HepG2 (cell line): ENCODE data around the gene STAT5A. TPM values are rescaled to one million over a fixed set of nuclear protein-coding genes. Genes with fewer than 3 reads are reported as not detected.

ENCODE experiments used
- AHR ChIP-seq: IDR thresholded peaks from 2 replicates; pipeline ENCODE4 v1.6.1; 2018; ENCODE audit warnings: missing genetic modification reagents, missing compliant biosample characterization
- DRAP1 ChIP-seq: IDR thresholded peaks from 2 replicates; pipeline ENCODE4 v1.6.1; 2016; ENCODE audit warnings: missing genetic modification reagents, missing compliant biosample characterization
- GLMP ChIP-seq: sonication (generic); formaldehyde crosslinking; IDR thresholded peaks from 2 replicates; pipeline ENCODE4 v1.9.0; 2021; ENCODE audit warnings: missing genetic modification reagents, mild to moderate bottlenecking, borderline replicate concordance
- JUN ChIP-seq: sonication (generic); formaldehyde crosslinking; IDR thresholded peaks from 2 replicates; pipeline ENCODE4 v1.4.0; 2020; ENCODE audit warnings: mild to moderate bottlenecking, missing genetic modification reagents
- MXD3 ChIP-seq: IDR thresholded peaks from 2 replicates; pipeline ENCODE4 v1.6.1; 2016; ENCODE audit warnings: mild to moderate bottlenecking, missing biosample characterization, missing genetic modification reagents
- NCOA1 ChIP-seq: sonication (generic); formaldehyde crosslinking; IDR thresholded peaks from 2 replicates; pipeline ENCODE4 v1.9.0; 2021; ENCODE audit warnings: missing genetic modification reagents
- POLR2AphosphoS2 ChIP-seq: IDR thresholded peaks from 2 replicates; pipeline ENCODE4 v1.6.1; 2011; ENCODE audit warnings: low read depth, low read length, improper control_type of control experiment
- SKI ChIP-seq: fragments of 450-650 bp; IDR thresholded peaks from one replicate; pipeline ENCODE4 v1.6.1; 2018; ENCODE audit warnings: mild to moderate bottlenecking; ENCODE audit not compliant: partially characterized antibody
- TOE1 ChIP-seq: sonication (generic); formaldehyde crosslinking; IDR thresholded peaks from 2 replicates; pipeline ENCODE4 v1.4.0; 2020; ENCODE audit warnings: mild to moderate bottlenecking, missing genetic modification reagents
- ZFP36L1 ChIP-seq: sonication (generic); formaldehyde crosslinking; IDR thresholded peaks from 2 replicates; pipeline ENCODE4 v1.8.0; 2022; ENCODE audit warnings: mild to moderate bottlenecking, missing genetic modification reagents, moderate library complexity
- ZIK1 ChIP-seq: sonication (generic); formaldehyde crosslinking; IDR thresholded peaks from 2 replicates; pipeline ENCODE4 v1.5.0; 2020; ENCODE audit warnings: mild to moderate bottlenecking, low read depth, missing genetic modification reagents, borderline replicate concordance
- ZNF33B ChIP-seq: sonication (generic); formaldehyde crosslinking; IDR thresholded peaks from 2 replicates; pipeline ENCODE4 v1.5.1; 2020; ENCODE audit warnings: mild to moderate bottlenecking, missing genetic modification reagents
- ZNF44 ChIP-seq: sonication (generic); formaldehyde crosslinking; IDR thresholded peaks from 2 replicates; pipeline ENCODE4 v1.5.1; 2020; ENCODE audit warnings: mild to moderate bottlenecking, missing genetic modification reagents
- ZNF577 ChIP-seq: sonication (generic); formaldehyde crosslinking; IDR thresholded peaks from 2 replicates; pipeline ENCODE4 v1.4.0; 2020; ENCODE audit warnings: mild to moderate bottlenecking, low read depth, missing genetic modification reagents, borderline replicate concordance
- ZNF713 ChIP-seq: sonication (generic); formaldehyde crosslinking; IDR thresholded peaks from 2 replicates; pipeline ENCODE4 v1.4.0; 2020; ENCODE audit warnings: mild to moderate bottlenecking, missing genetic modification reagents
- ZNF749 ChIP-seq: sonication (generic); formaldehyde crosslinking; IDR thresholded peaks from 2 replicates; pipeline ENCODE4 v1.8.0; 2022; ENCODE audit warnings: mild to moderate bottlenecking, missing genetic modification reagents, moderate library complexity, borderline replicate concordance
- ZNF768 ChIP-seq: sonication (generic); formaldehyde crosslinking; IDR thresholded peaks from 2 replicates; pipeline ENCODE4 v1.4.0; 2020; ENCODE audit warnings: missing genetic modification reagents
- polyA plus RNA-seq, 8 experiments: library from polyadenylated mRNA; depleted of rRNA in 3 of 8; stranded (reverse) in 7 of 8; unstranded in 1 of 8; fragments of >200 nt; fragmentation: Illumina TruSeq in 4 of 8; extraction: Trizol in 4 of 8; gene quantifications; 2 replicates each; pipeline versions ENCODE4 v1.2.1 to v1.2.3, GENCODE V29; 2011 to 2016; ENCODE audit warnings: low read depth in 4 of 8, missing spikeins in 1 of 8, mixed read lengths in 1 of 8; ENCODE audit not compliant: insufficient read depth in 1 of 8
- total RNA-seq, 5 experiments: library from RNA; depleted of rRNA; stranded (reverse); fragments of >200 nt; fragmentation: Illumina TruSeq; extraction: Trizol; gene quantifications; 2 replicates each; pipeline ENCODE4 v1.2.3, GENCODE V29; 2016; ENCODE audit warnings: low read depth in 1 of 5
- TF ChIP-seq, protein P1 (sequence below): sonication (generic); formaldehyde crosslinking; IDR thresholded peaks from 2 replicates; pipeline ENCODE4 v1.4.0; 2020; ENCODE audit warnings: missing genetic modification reagents, borderline replicate concordance
- TF ChIP-seq, protein P2 (sequence below): sonication (generic); formaldehyde crosslinking; IDR thresholded peaks from 2 replicates; pipeline ENCODE4 v1.5.0; 2020; ENCODE audit warnings: missing genetic modification reagents
- TF ChIP-seq, protein P3 (sequence below): IDR thresholded peaks from 2 replicates; pipeline ENCODE4 v1.6.1; 2016; ENCODE audit warnings: missing compliant biosample characterization, missing genetic modification reagents, borderline replicate concordance

STAT5A gene
- total and polyA plus RNA-seq, 2 of the 13 experiments (the other 11 are each of a cell fraction or from before 2014, with no cell fraction given) = 1.4 to 4.1 TPM

DNA sequence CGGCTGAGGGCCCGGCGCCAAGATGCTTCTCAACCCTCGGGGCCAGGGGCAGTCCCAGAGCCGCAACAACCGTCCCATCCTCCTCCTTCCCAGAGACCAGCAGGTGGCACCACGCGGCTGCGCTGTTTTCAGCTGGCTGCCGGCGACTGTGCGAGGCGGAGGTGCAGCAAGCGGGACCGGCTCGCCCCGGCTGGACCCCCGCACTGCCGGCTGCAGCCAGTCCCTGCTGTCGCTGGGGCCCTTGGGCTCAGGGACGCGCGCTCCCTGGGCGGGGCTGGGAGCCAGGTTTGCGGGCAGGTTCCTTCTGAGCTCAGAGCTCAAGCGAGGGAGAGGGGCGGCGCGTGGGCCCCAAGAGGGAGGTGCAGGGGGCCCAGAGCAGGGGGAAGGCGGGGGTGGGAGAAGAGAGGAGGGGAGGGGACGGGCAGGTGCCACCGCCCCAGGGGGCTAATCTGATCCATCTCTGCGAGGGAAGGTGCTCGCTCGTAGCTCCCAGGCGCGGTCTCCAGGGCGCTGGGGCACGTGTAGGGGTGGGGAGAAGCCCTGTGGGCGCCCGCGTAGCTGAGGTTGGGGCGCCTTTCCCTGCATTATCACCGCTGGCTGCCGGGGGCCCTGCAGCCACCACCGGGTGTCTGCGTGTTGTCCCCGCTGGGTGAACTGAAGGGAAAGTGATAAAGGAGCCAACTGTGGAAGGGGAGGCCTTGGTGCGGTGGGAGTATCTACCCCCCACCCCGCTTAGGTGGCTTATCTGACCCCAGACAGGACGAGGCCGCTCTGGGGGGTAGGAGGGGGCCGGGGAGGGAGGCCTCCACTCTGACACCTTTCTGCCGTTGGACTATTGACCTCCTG, 24.2 kb downstream of the STAT5A start (continued):
- TF ChIP-seq, protein P1, sequence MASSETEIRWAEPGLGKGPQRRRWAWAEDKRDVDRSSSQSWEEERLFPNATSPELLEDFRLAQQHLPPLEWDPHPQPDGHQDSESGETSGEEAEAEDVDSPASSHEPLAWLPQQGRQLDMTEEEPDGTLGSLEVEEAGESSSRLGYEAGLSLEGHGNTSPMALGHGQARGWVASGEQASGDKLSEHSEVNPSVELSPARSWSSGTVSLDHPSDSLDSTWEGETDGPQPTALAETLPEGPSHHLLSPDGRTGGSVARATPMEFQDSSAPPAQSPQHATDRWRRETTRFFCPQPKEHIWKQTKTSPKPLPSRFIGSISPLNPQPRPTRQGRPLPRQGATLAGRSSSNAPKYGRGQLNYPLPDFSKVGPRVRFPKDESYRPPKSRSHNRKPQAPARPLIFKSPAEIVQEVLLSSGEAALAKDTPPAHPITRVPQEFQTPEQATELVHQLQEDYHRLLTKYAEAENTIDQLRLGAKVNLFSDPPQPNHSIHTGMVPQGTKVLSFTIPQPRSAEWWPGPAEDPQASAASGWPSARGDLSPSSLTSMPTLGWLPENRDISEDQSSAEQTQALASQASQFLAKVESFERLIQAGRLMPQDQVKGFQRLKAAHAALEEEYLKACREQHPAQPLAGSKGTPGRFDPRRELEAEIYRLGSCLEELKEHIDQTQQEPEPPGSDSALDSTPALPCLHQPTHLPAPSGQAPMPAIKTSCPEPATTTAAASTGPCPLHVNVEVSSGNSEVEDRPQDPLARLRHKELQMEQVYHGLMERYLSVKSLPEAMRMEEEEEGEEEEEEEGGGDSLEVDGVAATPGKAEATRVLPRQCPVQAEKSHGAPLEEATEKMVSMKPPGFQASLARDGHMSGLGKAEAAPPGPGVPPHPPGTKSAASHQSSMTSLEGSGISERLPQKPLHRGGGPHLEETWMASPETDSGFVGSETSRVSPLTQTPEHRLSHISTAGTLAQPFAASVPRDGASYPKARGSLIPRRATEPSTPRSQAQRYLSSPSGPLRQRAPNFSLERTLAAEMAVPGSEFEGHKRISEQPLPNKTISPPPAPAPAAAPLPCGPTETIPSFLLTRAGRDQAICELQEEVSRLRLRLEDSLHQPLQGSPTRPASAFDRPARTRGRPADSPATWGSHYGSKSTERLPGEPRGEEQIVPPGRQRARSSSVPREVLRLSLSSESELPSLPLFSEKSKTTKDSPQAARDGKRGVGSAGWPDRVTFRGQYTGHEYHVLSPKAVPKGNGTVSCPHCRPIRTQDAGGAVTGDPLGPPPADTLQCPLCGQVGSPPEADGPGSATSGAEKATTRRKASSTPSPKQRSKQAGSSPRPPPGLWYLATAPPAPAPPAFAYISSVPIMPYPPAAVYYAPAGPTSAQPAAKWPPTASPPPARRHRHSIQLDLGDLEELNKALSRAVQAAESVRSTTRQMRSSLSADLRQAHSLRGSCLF (CRISPR knock-in tag) = no peak
- TF ChIP-seq ZIK1 (no peak), ZNF713 (CRISPR knock-in tag) (no peak), DRAP1 (CRISPR knock-in tag) (peak; percentile 42; the same call in 1 of the 2 replicates), ZNF577 (no peak), AHR (CRISPR knock-in tag) (peak; percentile 80; the same call in 1 of the 2 replicates), ZNF44 (CRISPR knock-in tag) (no peak), ZNF749 (CRISPR knock-in tag) (no peak), ZFP36L1 (peak; percentile 8; the same call in 1 of the 2 replicates), TOE1 (CRISPR knock-in tag) (no peak), SKI (peak; percentile 58), POLR2AphosphoS2 (no peak), JUN (CRISPR knock-in tag) (no peak), ZNF33B (CRISPR knock-in tag) (peak; percentile 77; the same call in 1 of the 2 replicates), NCOA1 (CRISPR knock-in tag) (peak; percentile 87; the same call in 1 of the 2 replicates), ZNF768 (peak; percentile 82), GLMP (CRISPR knock-in tag) (no peak), MXD3 (CRISPR knock-in tag) (peak; percentile 2; the same call in 1 of the 2 replicates)
- TF ChIP-seq, protein P2, sequence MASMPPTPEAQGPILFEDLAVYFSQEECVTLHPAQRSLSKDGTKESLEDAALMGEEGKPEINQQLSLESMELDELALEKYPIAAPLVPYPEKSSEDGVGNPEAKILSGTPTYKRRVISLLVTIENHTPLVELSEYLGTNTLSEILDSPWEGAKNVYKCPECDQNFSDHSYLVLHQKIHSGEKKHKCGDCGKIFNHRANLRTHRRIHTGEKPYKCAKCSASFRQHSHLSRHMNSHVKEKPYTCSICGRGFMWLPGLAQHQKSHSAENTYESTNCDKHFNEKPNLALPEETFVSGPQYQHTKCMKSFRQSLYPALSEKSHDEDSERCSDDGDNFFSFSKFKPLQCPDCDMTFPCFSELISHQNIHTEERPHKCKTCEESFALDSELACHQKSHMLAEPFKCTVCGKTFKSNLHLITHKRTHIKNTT (CRISPR knock-in tag) = no peak
- TF ChIP-seq, protein P3, sequence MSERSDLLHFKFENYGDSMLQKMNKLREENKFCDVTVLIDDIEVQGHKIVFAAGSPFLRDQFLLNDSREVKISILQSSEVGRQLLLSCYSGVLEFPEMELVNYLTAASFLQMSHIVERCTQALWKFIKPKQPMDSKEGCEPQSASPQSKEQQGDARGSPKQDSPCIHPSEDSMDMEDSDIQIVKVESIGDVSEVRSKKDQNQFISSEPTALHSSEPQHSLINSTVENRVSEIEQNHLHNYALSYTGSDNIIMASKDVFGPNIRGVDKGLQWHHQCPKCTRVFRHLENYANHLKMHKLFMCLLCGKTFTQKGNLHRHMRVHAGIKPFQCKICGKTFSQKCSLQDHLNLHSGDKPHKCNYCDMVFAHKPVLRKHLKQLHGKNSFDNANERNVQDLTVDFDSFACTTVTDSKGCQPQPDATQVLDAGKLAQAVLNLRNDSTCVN (CRISPR knock-in tag) = no peak; the same call in 1 of the 2 replicates
